DND-41 (cell line): ENCODE data around the gene IL22RA1.

Experiments
- EZH2 ChIP-seq: IDR thresholded peaks from 3 replicates; pipeline ENCODE4 v1.6.1; 2012; ENCODE audit warnings: borderline replicate concordance, low read depth, mild to moderate bottlenecking, moderate library complexity, low read length, inconsistent platforms; ENCODE audit not compliant: severe bottlenecking
- TF ChIP-seq, protein P1 (sequence below): IDR thresholded peaks from 2 replicates; pipeline ENCODE4 v1.5.1; 2012; ENCODE audit warnings: borderline replicate concordance, low read length, moderate library complexity, mild to moderate bottlenecking; ENCODE audit not compliant: poor library complexity, severe bottlenecking; ENCODE audit errors: extremely low read depth

DNA sequence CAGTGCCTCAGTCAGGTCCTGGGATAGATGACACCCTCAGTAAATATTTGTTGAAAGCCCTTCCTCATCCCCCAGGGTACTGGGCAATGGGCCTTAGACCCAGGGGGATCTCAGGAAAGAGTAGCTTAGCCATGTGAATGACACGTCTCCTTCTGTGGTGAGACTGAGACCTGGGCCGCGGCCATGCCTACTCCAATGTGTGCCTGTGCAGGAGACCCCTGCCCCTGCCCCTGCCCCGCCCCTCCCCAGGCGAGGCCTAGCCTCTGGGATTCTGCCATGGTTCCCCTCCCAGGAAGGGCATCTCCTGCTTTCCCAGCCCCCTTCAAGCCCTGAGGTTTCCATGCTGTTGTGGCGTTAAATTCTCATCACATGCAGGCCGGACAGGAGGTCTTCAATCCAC is 38.1 kb downstream of the IL22RA1 start:
- no peak for TF ChIP-seq EZH2
- TF ChIP-seq, protein P1, sequence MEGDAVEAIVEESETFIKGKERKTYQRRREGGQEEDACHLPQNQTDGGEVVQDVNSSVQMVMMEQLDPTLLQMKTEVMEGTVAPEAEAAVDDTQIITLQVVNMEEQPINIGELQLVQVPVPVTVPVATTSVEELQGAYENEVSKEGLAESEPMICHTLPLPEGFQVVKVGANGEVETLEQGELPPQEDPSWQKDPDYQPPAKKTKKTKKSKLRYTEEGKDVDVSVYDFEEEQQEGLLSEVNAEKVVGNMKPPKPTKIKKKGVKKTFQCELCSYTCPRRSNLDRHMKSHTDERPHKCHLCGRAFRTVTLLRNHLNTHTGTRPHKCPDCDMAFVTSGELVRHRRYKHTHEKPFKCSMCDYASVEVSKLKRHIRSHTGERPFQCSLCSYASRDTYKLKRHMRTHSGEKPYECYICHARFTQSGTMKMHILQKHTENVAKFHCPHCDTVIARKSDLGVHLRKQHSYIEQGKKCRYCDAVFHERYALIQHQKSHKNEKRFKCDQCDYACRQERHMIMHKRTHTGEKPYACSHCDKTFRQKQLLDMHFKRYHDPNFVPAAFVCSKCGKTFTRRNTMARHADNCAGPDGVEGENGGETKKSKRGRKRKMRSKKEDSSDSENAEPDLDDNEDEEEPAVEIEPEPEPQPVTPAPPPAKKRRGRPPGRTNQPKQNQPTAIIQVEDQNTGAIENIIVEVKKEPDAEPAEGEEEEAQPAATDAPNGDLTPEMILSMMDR: no peak
